SK-N-SH treated with all-trans-retinoic acid at 6 μM for 48 hours (cell line): ENCODE data around the gene FSD1L.

ENCODE experiments used
- ESRRG ChIP-seq: fragments of 250-450 bp; sonication (Bioruptor Pico); IDR thresholded peaks from 2 replicates; pipeline ENCODE4 v1.6.1; 2021; ENCODE audit warnings: mild to moderate bottlenecking
- OSR1 ChIP-seq: fragments of 250-450 bp; sonication (Bioruptor Pico); IDR thresholded peaks from 2 replicates; pipeline ENCODE4 v1.8.0; 2022; ENCODE audit warnings: moderate library complexity, mild to moderate bottlenecking, inconsistent platforms
- RARB ChIP-seq: fragments of 250-450 bp; sonication (Bioruptor Pico); IDR thresholded peaks from 2 replicates; pipeline ENCODE4 v1.8.0; 2021; ENCODE audit warnings: mild to moderate bottlenecking, moderate library complexity
- SNAI2 ChIP-seq: fragments of 250-450 bp; sonication (Bioruptor Pico); IDR thresholded peaks from 2 replicates; pipeline ENCODE4 v1.5.0; 2020; ENCODE audit warnings: mild to moderate bottlenecking, moderate library complexity
- ZC3H10 ChIP-seq: fragments of 250-450 bp; sonication (Bioruptor Pico); IDR thresholded peaks from 2 replicates; pipeline ENCODE4 v1.5.1; 2021; ENCODE audit warnings: mild to moderate bottlenecking, moderate library complexity
- ZFP3 ChIP-seq: fragments of 250-450 bp; sonication (Bioruptor Pico); IDR thresholded peaks from 2 replicates; pipeline ENCODE4 v1.5.0; 2020; ENCODE audit warnings: mild to moderate bottlenecking, moderate library complexity
- ZNF565 ChIP-seq: fragments of 450-650 bp; formaldehyde crosslinking; conservative IDR thresholded peaks from 2 replicates; pipeline ENCODE4 v1.5.0; 2020; ENCODE audit warnings: low read depth, mild to moderate bottlenecking, moderate library complexity
- ZNF70 ChIP-seq: fragments of 450-650 bp; formaldehyde crosslinking; IDR thresholded peaks from 2 replicates; pipeline ENCODE4 v1.5.0; 2020; ENCODE audit warnings: mild to moderate bottlenecking, moderate library complexity
- TF ChIP-seq, protein P1 (sequence below): fragments of 250-450 bp; sonication (Bioruptor Pico); IDR thresholded peaks from 2 replicates; pipeline ENCODE4 v1.5.1; 2020; ENCODE audit warnings: low read depth, mild to moderate bottlenecking, moderate library complexity
- TF ChIP-seq, protein P2 (sequence below): fragments of 250-450 bp; sonication (Bioruptor Pico); IDR thresholded peaks from 2 replicates; pipeline ENCODE4 v1.8.0; 2020; ENCODE audit warnings: mild to moderate bottlenecking, moderate library complexity, borderline replicate concordance

DNA sequence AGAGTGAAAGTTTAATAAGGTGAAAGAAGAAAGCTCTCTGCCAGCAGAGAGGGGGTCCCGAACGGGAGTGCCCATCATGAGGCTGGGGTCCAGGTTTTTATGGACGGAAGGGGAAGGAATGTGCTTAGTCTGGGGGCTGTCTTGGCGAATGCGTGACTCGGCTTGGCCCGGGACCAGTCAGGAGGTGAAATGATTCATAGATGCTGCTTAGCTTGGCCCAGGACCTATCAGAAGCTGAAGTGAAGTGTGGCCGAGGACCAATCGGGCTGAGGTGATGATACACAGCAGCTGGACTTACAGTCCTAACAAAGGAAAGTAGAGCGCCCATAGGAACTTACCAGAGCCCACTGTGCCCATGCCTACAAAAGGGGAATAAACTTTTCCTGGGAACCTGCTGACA, 106.2 kb downstream of the FSD1L start:
- no peak for TF ChIP-seq ZFP3 (CRISPR knock-in tag)
- TF ChIP-seq, protein P1, sequence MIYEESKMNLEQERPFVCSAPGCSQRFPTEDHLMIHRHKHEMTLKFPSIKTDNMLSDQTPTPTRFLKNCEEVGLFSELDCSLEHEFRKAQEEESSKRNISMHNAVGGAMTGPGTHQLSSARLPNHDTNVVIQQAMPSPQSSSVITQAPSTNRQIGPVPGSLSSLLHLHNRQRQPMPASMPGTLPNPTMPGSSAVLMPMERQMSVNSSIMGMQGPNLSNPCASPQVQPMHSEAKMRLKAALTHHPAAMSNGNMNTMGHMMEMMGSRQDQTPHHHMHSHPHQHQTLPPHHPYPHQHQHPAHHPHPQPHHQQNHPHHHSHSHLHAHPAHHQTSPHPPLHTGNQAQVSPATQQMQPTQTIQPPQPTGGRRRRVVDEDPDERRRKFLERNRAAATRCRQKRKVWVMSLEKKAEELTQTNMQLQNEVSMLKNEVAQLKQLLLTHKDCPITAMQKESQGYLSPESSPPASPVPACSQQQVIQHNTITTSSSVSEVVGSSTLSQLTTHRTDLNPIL (CRISPR knock-in tag): no peak
- TF ChIP-seq ZNF70 (CRISPR knock-in tag): no peak
- TF ChIP-seq ZNF565 (CRISPR knock-in tag): no peak
- TF ChIP-seq ESRRG (CRISPR knock-in tag): no peak
- no peak for TF ChIP-seq ZC3H10
- TF ChIP-seq, protein P2, sequence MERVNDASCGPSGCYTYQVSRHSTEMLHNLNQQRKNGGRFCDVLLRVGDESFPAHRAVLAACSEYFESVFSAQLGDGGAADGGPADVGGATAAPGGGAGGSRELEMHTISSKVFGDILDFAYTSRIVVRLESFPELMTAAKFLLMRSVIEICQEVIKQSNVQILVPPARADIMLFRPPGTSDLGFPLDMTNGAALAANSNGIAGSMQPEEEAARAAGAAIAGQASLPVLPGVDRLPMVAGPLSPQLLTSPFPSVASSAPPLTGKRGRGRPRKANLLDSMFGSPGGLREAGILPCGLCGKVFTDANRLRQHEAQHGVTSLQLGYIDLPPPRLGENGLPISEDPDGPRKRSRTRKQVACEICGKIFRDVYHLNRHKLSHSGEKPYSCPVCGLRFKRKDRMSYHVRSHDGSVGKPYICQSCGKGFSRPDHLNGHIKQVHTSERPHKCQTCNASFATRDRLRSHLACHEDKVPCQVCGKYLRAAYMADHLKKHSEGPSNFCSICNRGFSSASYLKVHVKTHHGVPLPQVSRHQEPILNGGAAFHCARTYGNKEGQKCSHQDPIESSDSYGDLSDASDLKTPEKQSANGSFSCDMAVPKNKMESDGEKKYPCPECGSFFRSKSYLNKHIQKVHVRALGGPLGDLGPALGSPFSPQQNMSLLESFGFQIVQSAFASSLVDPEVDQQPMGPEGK (CRISPR knock-in tag): no peak
- TF ChIP-seq SNAI2 (CRISPR knock-in tag): no peak
- TF ChIP-seq RARB (CRISPR knock-in tag): no peak
- TF ChIP-seq OSR1 (CRISPR knock-in tag): no peak
